D721Med (cell line): ENCODE measurements around the gene ANKFY1.

Experiments used
- DNase-seq: peaks from one replicate; pipeline ENCODE4 v3.0.0; 2011; ENCODE audit warnings: low spot score; ENCODE audit not compliant: insufficient read length
- FAIRE-seq: peaks from 2 replicates; lab custom pipeline; 2011; peaks lifted over from hg19 to GRCh38; lab: Jason Lieb, UNC
- CTCF ChIP-seq: IDR thresholded peaks from 2 replicates; pipeline ENCODE4 v1.5.1; 2012; ENCODE audit warnings: mild to moderate bottlenecking, control low read depth; ENCODE audit not compliant: insufficient read depth; ENCODE audit errors: missing control alignments

ANKFY1 gene

GRCh38 chr17:4304417-4305027 lies 40.7 kb upstream of the ANKFY1 start:
- DNase-seq (peak; percentile 41), FAIRE-seq (no peak)
- TF ChIP-seq CTCF, result peak; percentile 42

GRCh38 chr17:4301066-4301465 lies 37.3 kb upstream of the ANKFY1 start:
- no peak for TF ChIP-seq CTCF
- DNase-seq (no peak), FAIRE-seq (no peak)

- DNase-seq, result no peak
- no peak for FAIRE-seq
- no peak for TF ChIP-seq CTCF
Observed at GRCh38 chr17:4297351-4297750, 33.6 kb upstream of the ANKFY1 start.

- no peak for TF ChIP-seq CTCF
- FAIRE-seq (no peak), DNase-seq (no peak)
Observed at GRCh38 chr17:4295686-4296085, 31.9 kb upstream of the ANKFY1 start.

GRCh38 chr17:4293572-4293971 lies 29.8 kb upstream of the ANKFY1 start:
- FAIRE-seq (no peak), DNase-seq (no peak)
- TF ChIP-seq CTCF, result no peak

GRCh38 chr17:4287710-4288109 lies 23.9 kb upstream of the ANKFY1 start:
- FAIRE-seq (no peak), DNase-seq (no peak)
- TF ChIP-seq CTCF, result no peak

GRCh38 chr17:4276514-4276913 lies 12.7 kb upstream of the ANKFY1 start:
- TF ChIP-seq CTCF, result no peak
- FAIRE-seq (no peak), DNase-seq (no peak)
